HepG2 (cell line): ENCODE results near the gene TLR9. TPM values are rescaled to one million over a fixed set of nuclear protein-coding genes. Genes with fewer than 3 reads are reported as not detected.

ENCODE experiments used
- BATF2 ChIP-seq: sonication (generic); formaldehyde crosslinking; IDR thresholded peaks from 2 replicates; pipeline ENCODE4 v1.8.0; 2022; ENCODE audit warnings: mild to moderate bottlenecking, missing genetic modification reagents, moderate library complexity
- CREM ChIP-seq, 2 experiments: sonication (generic) in 1 of 2; formaldehyde crosslinking in 1 of 2; IDR thresholded peaks; 2 replicates each; pipeline versions ENCODE4 v1.4.0 to v1.6.1; 2016 to 2020; ENCODE audit warnings: antibody characterized with exemption in 1 of 2, mild to moderate bottlenecking in 1 of 2, missing genetic modification reagents in 1 of 2
- EED ChIP-seq: sonication (generic); formaldehyde crosslinking; IDR thresholded peaks from 2 replicates; pipeline ENCODE4 v1.5.0; 2020; ENCODE audit warnings: mild to moderate bottlenecking, missing genetic modification reagents
- NR2F1 ChIP-seq, 2 experiments: fragments of 450-650 bp in 1 of 2; formaldehyde crosslinking in 1 of 2; IDR thresholded peaks; 2 replicates each; pipeline versions ENCODE4 v1.5.0 to v1.6.1; 2016 to 2020; ENCODE audit warnings: mild to moderate bottlenecking in 1 of 2, missing compliant biosample characterization in 1 of 2, missing genetic modification reagents in 1 of 2, moderate library complexity in 1 of 2
- PRPF4 ChIP-seq: fragments of 200-400 bp; formaldehyde crosslinking; IDR thresholded peaks from 2 replicates; pipeline ENCODE4 v1.6.1; 2016; ENCODE audit warnings: low read length, low read depth; ENCODE audit not compliant: poor library complexity, severe bottlenecking
- REPIN1 ChIP-seq: sonication (generic); formaldehyde crosslinking; IDR thresholded peaks from 2 replicates; pipeline ENCODE4 v1.8.0; 2022; ENCODE audit warnings: missing genetic modification reagents, low read depth, mild to moderate bottlenecking, borderline replicate concordance
- SOX6 ChIP-seq, 2 experiments: fragments of 450-650 bp in 1 of 2; sonication (generic) in 1 of 2; formaldehyde crosslinking in 1 of 2; IDR thresholded peaks; 2 replicates each; pipeline versions ENCODE4 v1.4.0 to v1.6.1; 2017 to 2020; ENCODE audit warnings: antibody characterized with exemption in 1 of 2, mild to moderate bottlenecking in 1 of 2, missing genetic modification reagents in 1 of 2
- ZBTB21 ChIP-seq: sonication (generic); formaldehyde crosslinking; IDR thresholded peaks from 2 replicates; pipeline ENCODE4 v1.4.0; 2020; ENCODE audit warnings: missing genetic modification reagents
- ZFP41 ChIP-seq: sonication (generic); formaldehyde crosslinking; IDR thresholded peaks from 2 replicates; pipeline ENCODE4 v1.4.0; 2020; ENCODE audit warnings: mild to moderate bottlenecking, missing genetic modification reagents, borderline replicate concordance
- ZMYM4 ChIP-seq: sonication (generic); formaldehyde crosslinking; IDR thresholded peaks from 2 replicates; pipeline ENCODE4 v1.8.1; 2023; ENCODE audit warnings: mild to moderate bottlenecking, missing genetic modification reagents
- ZNF253 ChIP-seq: sonication (generic); formaldehyde crosslinking; IDR thresholded peaks from 2 replicates; pipeline ENCODE4 v1.8.0; 2022; ENCODE audit warnings: mild to moderate bottlenecking, missing genetic modification reagents, borderline replicate concordance
- ZNF724P ChIP-seq: sonication (generic); formaldehyde crosslinking; IDR thresholded peaks from 2 replicates; pipeline ENCODE4 v1.8.0; 2022; ENCODE audit warnings: missing genetic modification reagents, borderline replicate concordance
- ZZZ3 ChIP-seq: sonication (generic); formaldehyde crosslinking; IDR thresholded peaks from 2 replicates; pipeline ENCODE4 v1.4.0; 2020; ENCODE audit warnings: missing genetic modification reagents, mild to moderate bottlenecking, borderline replicate concordance
- polyA plus RNA-seq, 8 experiments: library from polyadenylated mRNA; depleted of rRNA in 3 of 8; stranded (reverse) in 7 of 8; unstranded in 1 of 8; fragments of >200 nt; fragmentation: Illumina TruSeq in 4 of 8; extraction: Trizol in 4 of 8; gene quantifications; 2 replicates each; pipeline versions ENCODE4 v1.2.1 to v1.2.3, GENCODE V29; 2011 to 2016; ENCODE audit warnings: low read depth in 4 of 8, missing spikeins in 1 of 8, mixed read lengths in 1 of 8; ENCODE audit not compliant: insufficient read depth in 1 of 8
- total RNA-seq, 5 experiments: library from RNA; depleted of rRNA; stranded (reverse); fragments of >200 nt; fragmentation: Illumina TruSeq; extraction: Trizol; gene quantifications; 2 replicates each; pipeline ENCODE4 v1.2.3, GENCODE V29; 2016; ENCODE audit warnings: low read depth in 1 of 5
- TF ChIP-seq, protein P1 (sequence below), 2 experiments: fragments of 450-650 bp in 1 of 2; sonication (generic) in 1 of 2; formaldehyde crosslinking in 1 of 2; IDR thresholded peaks; 2 replicates each; pipeline versions ENCODE4 v1.6.1 to v1.8.0; 2016 to 2022; ENCODE audit warnings: antibody characterized with exemption in 1 of 2, mild to moderate bottlenecking in 1 of 2, missing genetic modification reagents in 1 of 2
- TF ChIP-seq, protein P2 (sequence below): sonication (generic); formaldehyde crosslinking; IDR thresholded peaks from 2 replicates; pipeline ENCODE4 v1.4.0; 2020; ENCODE audit warnings: missing genetic modification reagents
- TF ChIP-seq, protein P3 (sequence below): sonication (generic); formaldehyde crosslinking; IDR thresholded peaks from 2 replicates; pipeline ENCODE4 v1.5.0; 2020; ENCODE audit warnings: missing genetic modification reagents

Gene TLR9
- total and polyA plus RNA-seq, 2 of the 13 experiments (the other 11 are each of a cell fraction or from before 2014, with no cell fraction given), result not detected

GRCh38 chr3:52210550-52211046 lies 14.8 kb downstream of the TLR9 start (continued):
- TF ChIP-seq REPIN1 (CRISPR knock-in tag) (peak; percentile 65; the same call in 1 of the 2 replicates), CREM (IDR thresholded peaks at IDR 0.05) (peak; percentile 69; the same call in 1 of the 2 replicates), CREM (CRISPR knock-in tag; IDR thresholded peaks at IDR 0.05) (no peak), ZFP41 (CRISPR knock-in tag) (no peak), PRPF4 (no peak), ZBTB21 (0 out of 2 replicates have a peak, but pooled peaks have one; percentile 51), SOX6 (IDR thresholded peaks at IDR 0.05) (no peak), SOX6 (CRISPR knock-in tag; IDR thresholded peaks at IDR 0.05) (peak; percentile 92), ZZZ3 (CRISPR knock-in tag) (no peak), ZMYM4 (CRISPR knock-in tag) (peak; percentile 54; the same call in 1 of the 2 replicates), ZNF253 (CRISPR knock-in tag) (no peak), BATF2 (no peak), EED (CRISPR knock-in tag) (no peak), NR2F1 (CRISPR knock-in tag; IDR thresholded peaks at IDR 0.05) (peak in 1 of 2 experiments; percentile 61; a peak in 2 of 4 replicates), ZNF724P (CRISPR knock-in tag) (0 out of 2 replicates have a peak, but pooled peaks have one; percentile 47)
- TF ChIP-seq, protein P1, sequence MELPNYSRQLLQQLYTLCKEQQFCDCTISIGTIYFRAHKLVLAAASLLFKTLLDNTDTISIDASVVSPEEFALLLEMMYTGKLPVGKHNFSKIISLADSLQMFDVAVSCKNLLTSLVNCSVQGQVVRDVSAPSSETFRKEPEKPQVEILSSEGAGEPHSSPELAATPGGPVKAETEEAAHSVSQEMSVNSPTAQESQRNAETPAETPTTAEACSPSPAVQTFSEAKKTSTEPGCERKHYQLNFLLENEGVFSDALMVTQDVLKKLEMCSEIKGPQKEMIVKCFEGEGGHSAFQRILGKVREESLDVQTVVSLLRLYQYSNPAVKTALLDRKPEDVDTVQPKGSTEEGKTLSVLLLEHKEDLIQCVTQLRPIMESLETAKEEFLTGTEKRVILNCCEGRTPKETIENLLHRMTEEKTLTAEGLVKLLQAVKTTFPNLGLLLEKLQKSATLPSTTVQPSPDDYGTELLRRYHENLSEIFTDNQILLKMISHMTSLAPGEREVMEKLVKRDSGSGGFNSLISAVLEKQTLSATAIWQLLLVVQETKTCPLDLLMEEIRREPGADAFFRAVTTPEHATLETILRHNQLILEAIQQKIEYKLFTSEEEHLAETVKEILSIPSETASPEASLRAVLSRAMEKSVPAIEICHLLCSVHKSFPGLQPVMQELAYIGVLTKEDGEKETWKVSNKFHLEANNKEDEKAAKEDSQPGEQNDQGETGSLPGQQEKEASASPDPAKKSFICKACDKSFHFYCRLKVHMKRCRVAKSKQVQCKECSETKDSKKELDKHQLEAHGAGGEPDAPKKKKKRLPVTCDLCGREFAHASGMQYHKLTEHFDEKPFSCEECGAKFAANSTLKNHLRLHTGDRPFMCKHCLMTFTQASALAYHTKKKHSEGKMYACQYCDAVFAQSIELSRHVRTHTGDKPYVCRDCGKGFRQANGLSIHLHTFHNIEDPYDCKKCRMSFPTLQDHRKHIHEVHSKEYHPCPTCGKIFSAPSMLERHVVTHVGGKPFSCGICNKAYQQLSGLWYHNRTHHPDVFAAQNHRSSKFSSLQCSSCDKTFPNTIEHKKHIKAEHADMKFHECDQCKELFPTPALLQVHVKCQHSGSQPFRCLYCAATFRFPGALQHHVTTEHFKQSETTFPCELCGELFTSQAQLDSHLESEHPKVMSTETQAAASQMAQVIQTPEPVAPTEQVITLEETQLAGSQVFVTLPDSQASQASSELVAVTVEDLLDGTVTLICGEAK (IDR thresholded peaks at IDR 0.05), result no peak
- TF ChIP-seq, protein P1 (CRISPR knock-in tag; IDR thresholded peaks at IDR 0.05), result no peak
- TF ChIP-seq, protein P2, sequence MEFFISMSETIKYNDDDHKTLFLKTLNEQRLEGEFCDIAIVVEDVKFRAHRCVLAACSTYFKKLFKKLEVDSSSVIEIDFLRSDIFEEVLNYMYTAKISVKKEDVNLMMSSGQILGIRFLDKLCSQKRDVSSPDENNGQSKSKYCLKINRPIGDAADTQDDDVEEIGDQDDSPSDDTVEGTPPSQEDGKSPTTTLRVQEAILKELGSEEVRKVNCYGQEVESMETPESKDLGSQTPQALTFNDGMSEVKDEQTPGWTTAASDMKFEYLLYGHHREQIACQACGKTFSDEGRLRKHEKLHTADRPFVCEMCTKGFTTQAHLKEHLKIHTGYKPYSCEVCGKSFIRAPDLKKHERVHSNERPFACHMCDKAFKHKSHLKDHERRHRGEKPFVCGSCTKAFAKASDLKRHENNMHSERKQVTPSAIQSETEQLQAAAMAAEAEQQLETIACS, result no peak
- TF ChIP-seq, protein P3, sequence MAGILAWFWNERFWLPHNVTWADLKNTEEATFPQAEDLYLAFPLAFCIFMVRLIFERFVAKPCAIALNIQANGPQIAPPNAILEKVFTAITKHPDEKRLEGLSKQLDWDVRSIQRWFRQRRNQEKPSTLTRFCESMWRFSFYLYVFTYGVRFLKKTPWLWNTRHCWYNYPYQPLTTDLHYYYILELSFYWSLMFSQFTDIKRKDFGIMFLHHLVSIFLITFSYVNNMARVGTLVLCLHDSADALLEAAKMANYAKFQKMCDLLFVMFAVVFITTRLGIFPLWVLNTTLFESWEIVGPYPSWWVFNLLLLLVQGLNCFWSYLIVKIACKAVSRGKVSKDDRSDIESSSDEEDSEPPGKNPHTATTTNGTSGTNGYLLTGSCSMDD (CRISPR knock-in tag), result no peak
